Mucosa of rectum (tissue), 2 donors: ENCODE results near the gene NPAS3.

Experiments
- H3K27ac ChIP-seq, 2 donors: one replicate each; pipeline ENCODE4 v1.7.0; 2013; ENCODE audit warnings: inconsistent platforms in 2 of 2, low read depth in 2 of 2, low read length in 2 of 2
- H3K27me3 ChIP-seq, 2 donors: one replicate each; pipeline ENCODE4 v1.7.0; 2013; ENCODE audit warnings: low read length in 2 of 2; ENCODE audit not compliant: control insufficient read depth in 2 of 2, insufficient read depth in 2 of 2
- H3K36me3 ChIP-seq, 2 donors: one replicate each; pipeline ENCODE4 v1.7.0; 2013; ENCODE audit warnings: low read length in 2 of 2; ENCODE audit not compliant: control insufficient read depth in 2 of 2, insufficient read depth in 2 of 2
- H3K4me1 ChIP-seq, 2 donors: one replicate each; pipeline ENCODE4 v1.7.0; 2013; ENCODE audit warnings: low read length in 2 of 2, mild to moderate bottlenecking in 1 of 2; ENCODE audit not compliant: control insufficient read depth in 2 of 2, insufficient read depth in 2 of 2
- H3K4me3 ChIP-seq, 2 donors: one replicate each; pipeline ENCODE4 v1.7.0; 2013; ENCODE audit warnings: low read length in 2 of 2
- H3K9ac ChIP-seq, 2 donors: one replicate each; pipeline ENCODE4 v1.7.0; 2013; ENCODE audit warnings: low read length in 2 of 2, low read depth in 1 of 2, mild to moderate bottlenecking in 1 of 2
- H3K9me3 ChIP-seq, 2 donors: one replicate each; pipeline ENCODE4 v1.7.0; 2013; ENCODE audit warnings: low read length in 2 of 2; ENCODE audit not compliant: control insufficient read depth in 2 of 2
- donor health status: healthy.
- donor health status: Normal muscosa, but diverticular disease.

Gene NPAS3

DNA sequence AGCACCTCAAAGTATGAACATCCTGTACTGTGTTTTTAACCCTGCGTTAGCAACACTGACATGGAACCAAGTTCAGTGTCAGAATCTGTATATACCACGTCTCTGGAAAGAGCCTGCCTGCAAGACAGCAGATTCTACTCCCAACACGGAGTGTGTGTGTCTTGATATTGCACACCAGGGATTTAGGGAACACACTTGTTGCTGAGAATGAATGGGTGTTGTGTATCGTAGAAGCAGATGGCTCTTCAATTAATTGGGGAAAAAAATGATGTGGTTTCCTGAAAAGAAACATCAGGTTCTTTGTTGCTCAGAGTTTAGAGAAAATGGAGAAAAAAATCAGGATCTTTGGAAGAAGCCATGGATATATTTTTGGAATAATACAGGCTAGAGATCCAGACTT lies 841.4 kb downstream of the NPAS3 start:
- H3K9me3 ChIP-seq, result no peaks in the 10 kb centered on the region
- H3K36me3 ChIP-seq, result no peaks in the 10 kb centered on the region
- H3K27me3 ChIP-seq, result no peaks in the 10 kb centered on the region
- no peaks in the 10 kb centered on the region for H3K4me1 ChIP-seq
- H3K4me3 ChIP-seq, result no peak overlapping the region
- H3K27ac ChIP-seq, result no peak overlapping the region
- H3K9ac ChIP-seq, result no peak overlapping the region

DNA sequence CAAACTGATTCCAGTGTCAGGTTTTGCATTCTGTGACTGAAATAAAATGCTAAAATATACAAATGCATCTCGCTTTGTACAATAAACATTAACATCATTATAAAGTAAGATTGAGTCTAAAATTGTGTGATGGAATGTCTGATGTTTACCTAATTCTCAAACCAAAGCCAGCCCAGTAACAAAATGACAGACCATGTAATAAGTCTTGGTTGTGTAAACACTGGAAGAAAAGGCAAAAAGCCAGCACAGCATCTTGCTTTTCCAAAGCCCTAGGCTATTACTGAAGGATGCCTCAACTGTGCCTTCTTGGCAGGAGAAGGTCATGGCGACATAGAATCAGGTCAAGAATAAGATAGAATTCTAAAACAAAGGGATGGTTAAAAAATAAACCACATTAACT lies 842.6 kb downstream of the NPAS3 start:
- H3K4me3 ChIP-seq, result no peak overlapping the region
- no peak overlapping the region for H3K9ac ChIP-seq
- no peaks in the 10 kb centered on the region for H3K36me3 ChIP-seq
- no peaks in the 10 kb centered on the region for H3K4me1 ChIP-seq
- H3K27ac ChIP-seq, result no peak overlapping the region
- H3K9me3 ChIP-seq, result no peaks in the 10 kb centered on the region
- peaks cover 0 to 1% of the 10 kb centered on the region in 2 donors for H3K27me3 ChIP-seq

DNA sequence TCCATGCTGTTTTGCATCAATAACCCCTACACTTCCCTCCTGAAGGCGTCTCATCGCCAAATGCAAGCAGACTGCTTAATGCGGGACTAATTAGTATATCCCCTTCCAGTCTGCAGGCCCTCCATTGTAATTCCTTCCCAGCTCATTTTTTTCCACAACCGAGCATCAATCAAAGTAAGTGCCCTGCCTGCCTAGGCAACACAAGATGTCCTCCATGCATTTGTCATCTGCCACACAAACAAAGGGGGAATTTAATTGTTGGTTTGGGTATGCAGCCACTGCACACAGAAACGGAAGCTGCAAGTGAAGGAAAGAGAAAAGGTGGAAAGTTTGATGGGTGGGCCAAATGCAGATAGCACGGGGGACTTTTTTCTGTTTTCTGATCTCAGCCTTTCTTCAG lies 844.2 kb downstream of the NPAS3 start:
- peaks cover 0 to 3% of the 10 kb centered on the region in 2 donors for H3K27me3 ChIP-seq
- no peak overlapping the region for H3K27ac ChIP-seq
- H3K36me3 ChIP-seq, result no peaks in the 10 kb centered on the region
- no peaks in the 10 kb centered on the region for H3K4me1 ChIP-seq
- no peaks in the 10 kb centered on the region for H3K9me3 ChIP-seq
- H3K9ac ChIP-seq, result no peak overlapping the region
- H3K4me3 ChIP-seq, result no peak overlapping the region

DNA sequence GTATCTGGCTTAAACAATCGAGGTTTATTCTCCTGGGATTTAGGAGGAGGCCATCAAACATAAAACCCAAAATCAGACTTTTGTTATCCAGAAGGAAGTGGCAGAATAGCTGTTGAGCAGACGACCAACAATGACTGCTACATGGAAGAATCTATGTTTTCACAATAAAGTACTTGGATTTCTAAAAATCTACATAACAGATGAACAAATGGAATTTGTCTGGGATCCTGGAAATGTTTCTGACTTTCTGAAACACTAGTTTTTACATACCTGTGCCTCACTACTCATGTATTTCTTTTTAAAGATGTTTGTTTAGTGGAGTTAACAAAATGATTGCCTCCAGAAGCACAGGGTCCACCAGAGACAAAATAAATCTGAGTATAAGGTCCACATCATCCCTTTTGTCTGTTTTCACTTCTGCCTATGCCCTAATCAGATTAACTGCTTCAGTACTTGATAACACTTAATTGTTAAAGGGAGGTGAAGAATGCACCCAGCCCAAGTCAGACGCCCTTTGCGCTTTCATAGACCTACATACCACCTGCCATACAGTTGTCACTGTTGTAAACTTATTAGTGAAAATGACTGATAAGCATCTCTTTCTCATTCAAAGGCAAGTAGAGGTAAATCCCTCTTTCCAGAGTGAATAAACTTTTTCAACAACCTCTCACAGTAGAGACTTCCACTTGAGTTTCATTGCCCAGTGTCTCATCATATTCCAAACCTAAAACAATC lies 847.6 kb downstream of the NPAS3 start:
- H3K4me1 ChIP-seq, result no peaks in the 10 kb centered on the region
- no peak overlapping the region for H3K4me3 ChIP-seq
- H3K27me3 ChIP-seq, result peaks cover 0 to 3% of the 10 kb centered on the region in 2 donors
- H3K36me3 ChIP-seq, result no peaks in the 10 kb centered on the region
- no peak overlapping the region for H3K9ac ChIP-seq
- H3K9me3 ChIP-seq, result no peaks in the 10 kb centered on the region
- H3K27ac ChIP-seq, result no peak overlapping the region

DNA sequence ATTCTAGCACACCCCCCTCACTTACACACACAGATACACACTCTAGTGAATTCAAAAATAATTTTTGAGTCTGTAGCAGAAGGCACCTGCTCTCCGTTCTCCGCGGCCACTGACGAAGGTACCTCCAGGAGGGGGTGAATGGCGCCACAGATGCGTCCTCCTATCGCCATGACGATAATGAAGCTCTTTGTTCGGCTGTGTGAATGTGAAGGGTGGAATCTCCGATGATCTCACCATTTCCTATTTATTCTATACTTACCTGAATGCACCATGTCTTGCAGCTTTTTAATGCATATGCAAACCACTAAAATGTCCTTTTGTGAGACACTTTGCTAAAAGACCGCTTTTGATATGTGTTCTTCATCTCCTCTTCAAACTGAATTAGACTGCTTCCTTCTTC lies 849.5 kb downstream of the NPAS3 start:
- no peaks in the 10 kb centered on the region for H3K9me3 ChIP-seq
- H3K27me3 ChIP-seq, result peaks cover 0 to 3% of the 10 kb centered on the region in 2 donors

DNA sequence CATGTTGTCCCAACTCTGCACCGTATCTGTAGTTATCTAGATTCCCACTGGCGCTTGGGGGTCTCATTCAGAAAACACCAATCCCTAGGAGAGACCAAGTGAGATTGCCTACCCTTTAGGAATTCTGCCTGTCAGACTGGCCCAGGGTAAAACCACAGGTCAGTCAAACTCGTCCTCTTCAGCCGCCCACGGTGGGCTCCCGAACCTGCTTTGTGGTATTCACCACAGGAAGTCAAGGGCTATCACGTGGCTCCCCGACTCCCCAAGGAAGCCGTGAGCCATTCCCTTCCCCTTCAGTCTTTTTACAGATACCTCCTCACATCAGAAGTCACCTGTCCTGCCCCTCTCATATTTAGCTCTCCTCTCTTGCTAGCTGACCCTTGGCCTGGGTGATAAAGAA lies 852.3 kb downstream of the NPAS3 start:
- Histone ChIP-seq H3K36me3 (no peaks in the 10 kb centered on the region), H3K4me1 (peaks cover 0 to 6% of the 10 kb centered on the region in 2 donors), H3K9me3 (no peaks in the 10 kb centered on the region), H3K4me3 (no peak overlapping the region), H3K9ac (no peak overlapping the region), H3K27ac (no peak overlapping the region), H3K27me3 (peaks cover 0 to 3% of the 10 kb centered on the region in 2 donors)

More for the DNA sequence above, 849.5 kb downstream of the NPAS3 start:
- H3K9ac ChIP-seq, result no peak overlapping the region
- H3K27ac ChIP-seq, result no peak overlapping the region
- peaks cover 0 to 6% of the 10 kb centered on the region in 2 donors for H3K4me1 ChIP-seq
- no peak overlapping the region for H3K4me3 ChIP-seq
- H3K36me3 ChIP-seq, result no peaks in the 10 kb centered on the region

DNA sequence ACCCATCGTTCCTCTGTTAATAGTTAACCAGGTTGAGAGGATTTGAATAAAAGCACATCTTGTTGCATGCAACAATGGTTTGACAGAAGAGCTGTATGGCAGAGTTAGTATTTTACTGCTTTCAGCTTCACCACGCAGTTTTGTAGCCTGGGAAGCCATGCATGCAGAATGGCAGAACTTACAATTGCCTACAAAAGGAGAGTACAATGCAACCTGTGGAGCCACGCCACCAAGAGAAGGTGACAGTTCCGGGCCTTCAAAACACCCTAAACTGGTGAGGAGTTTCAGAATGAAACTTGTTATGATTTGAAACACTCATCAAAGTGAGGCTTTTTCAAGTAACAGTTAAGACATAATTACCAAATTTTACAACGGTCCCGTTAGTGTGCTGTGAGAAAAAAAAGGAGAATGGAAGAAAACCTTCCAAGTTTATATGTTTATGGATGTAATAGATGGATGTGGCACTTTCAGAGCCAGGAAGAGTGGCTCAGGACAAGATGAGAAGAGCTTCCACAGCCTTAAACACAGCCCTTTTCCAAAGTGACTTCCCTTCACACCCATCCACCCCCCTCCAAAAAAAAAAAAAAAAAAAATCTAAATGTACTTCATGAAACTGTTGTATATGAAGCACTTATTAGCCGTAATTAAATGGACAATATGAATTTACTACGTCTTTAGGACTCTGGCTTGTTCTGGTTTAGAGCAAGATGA lies 853.5 kb downstream of the NPAS3 start:
- Histone ChIP-seq H3K4me1 (peaks cover 0 to 6% of the 10 kb centered on the region in 2 donors), H3K9ac (no peak overlapping the region), H3K9me3 (no peaks in the 10 kb centered on the region), H3K27me3 (no peaks in the 10 kb centered on the region), H3K4me3 (no peak overlapping the region), H3K27ac (no peak overlapping the region), H3K36me3 (no peaks in the 10 kb centered on the region)

DNA sequence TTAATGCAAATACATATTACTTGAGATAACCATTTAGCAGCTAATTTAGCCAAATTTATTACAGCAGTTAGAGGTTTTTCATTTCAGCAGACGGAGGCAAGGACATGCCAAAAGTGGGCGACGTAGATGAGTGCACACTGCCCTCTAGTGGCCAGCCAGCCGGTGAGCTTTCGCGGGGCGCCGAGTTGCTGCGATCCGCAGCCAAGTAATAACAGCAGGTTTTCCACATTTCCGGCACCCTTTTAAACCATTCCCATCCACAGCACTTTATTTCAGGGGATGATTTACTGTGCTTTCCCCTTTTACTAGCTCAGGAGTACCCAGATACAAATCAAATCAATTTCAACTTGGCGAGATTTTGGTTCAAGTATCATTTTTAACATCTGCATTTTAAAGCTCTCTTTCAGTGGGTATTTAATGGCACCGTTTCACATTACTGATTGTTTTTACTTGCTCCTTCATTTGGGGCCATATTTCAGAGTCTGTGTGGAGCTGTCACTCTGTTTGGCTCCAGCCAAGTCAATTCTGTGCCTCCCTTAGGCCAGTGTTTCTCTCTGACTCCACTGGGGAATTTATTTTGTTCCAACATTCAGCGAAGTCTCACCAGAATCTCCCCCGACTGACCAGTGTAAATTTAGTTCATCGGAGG lies 854.2 kb downstream of the NPAS3 start:
- H3K9me3 ChIP-seq, result no peaks in the 10 kb centered on the region
- peaks cover 0 to 6% of the 10 kb centered on the region in 2 donors for H3K4me1 ChIP-seq
- no peak overlapping the region for H3K27ac ChIP-seq
- no peak overlapping the region for H3K9ac ChIP-seq
- peak overlapping the region in 1 of 2 donors; percentile 34 for H3K4me3 ChIP-seq
- no peaks in the 10 kb centered on the region for H3K36me3 ChIP-seq
- no peaks in the 10 kb centered on the region for H3K27me3 ChIP-seq

DNA sequence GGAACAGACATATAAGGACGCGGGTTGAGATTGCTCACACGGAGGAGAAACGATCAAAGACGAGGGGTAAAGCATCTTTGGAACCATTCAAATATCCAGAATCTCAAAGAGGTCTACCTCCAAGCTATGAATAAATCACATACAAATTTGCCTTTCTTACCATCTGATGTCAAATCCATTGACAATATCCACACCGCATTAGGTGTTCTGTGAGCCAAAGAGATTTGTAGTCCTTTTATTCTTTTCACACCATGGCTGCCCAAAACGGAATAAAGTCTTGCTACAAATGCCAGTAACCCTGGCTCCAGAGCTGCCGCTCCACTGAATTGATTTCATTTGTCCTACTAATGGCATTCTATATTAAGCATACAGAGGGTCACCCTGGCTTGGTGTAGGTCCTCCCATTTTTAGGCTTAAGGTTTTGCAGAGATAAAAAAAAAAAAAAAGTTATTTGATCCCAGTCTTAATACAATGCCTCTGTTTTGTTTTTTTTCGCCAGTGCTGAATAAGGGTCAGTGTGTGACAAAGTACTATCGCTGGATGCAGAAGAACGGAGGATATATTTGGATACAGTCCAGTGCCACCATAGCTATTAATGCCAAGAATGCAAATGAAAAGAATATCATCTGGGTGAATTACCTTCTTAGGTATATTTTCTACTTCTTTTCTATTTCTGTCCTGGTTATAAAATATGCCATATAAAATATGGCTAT lies 854.9 kb downstream of the NPAS3 start:
- H3K4me3 ChIP-seq, result no peak overlapping the region
- no peaks in the 10 kb centered on the region for H3K36me3 ChIP-seq
- H3K27me3 ChIP-seq, result no peaks in the 10 kb centered on the region
- peaks cover 0 to 6% of the 10 kb centered on the region in 2 donors for H3K4me1 ChIP-seq
- no peaks in the 10 kb centered on the region for H3K9me3 ChIP-seq
- no peak overlapping the region for H3K27ac ChIP-seq
- H3K9ac ChIP-seq, result no peak overlapping the region
